Measurements from ENCODE around the gene PPP2R3B. TPM values are rescaled to one million over a fixed set of nuclear protein-coding genes. Genes with fewer than 3 reads are reported as not detected.

PPP2R3B gene
- total and polyA plus RNA-seq, 3 donors from 2014 or later: 28.3 to 108 (median 89.6) TPM

DNA sequence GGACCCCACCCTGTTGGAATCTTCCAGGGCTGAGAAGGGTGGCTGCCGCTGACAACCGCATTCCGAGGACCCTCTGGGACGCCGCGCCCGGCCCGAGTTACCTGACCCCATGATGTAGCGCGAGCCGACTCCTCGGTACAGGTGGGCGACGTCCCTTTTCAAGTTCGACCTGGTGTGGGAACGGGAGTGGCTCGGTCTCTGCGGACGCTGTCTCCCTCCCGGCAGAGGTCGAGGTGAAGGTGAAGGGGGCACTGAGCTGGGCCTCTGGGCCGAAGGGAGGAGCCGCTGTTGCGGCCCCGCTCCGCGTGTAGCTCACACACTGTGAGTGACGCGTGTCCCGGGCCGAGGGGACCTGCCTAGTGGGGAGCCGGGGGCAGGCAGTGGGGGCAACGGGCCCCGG lies 72.7 kb downstream of the PPP2R3B start:
- intact Hi-C loops (cut with DNase I; ENCODE audit: low total_unique reads): no loop called here
- H3K27me3 ChIP-seq: no peaks in the 10 kb centered on the region
- H3K9me3 ChIP-seq: no peaks in the 10 kb centered on the region
- no peak for DNase-seq
- H3K27ac ChIP-seq: no peak overlapping the region
- TF ChIP-seq POLR2A (IDR thresholded peaks at IDR 0.05): no peak
- TF ChIP-seq, protein P1, sequence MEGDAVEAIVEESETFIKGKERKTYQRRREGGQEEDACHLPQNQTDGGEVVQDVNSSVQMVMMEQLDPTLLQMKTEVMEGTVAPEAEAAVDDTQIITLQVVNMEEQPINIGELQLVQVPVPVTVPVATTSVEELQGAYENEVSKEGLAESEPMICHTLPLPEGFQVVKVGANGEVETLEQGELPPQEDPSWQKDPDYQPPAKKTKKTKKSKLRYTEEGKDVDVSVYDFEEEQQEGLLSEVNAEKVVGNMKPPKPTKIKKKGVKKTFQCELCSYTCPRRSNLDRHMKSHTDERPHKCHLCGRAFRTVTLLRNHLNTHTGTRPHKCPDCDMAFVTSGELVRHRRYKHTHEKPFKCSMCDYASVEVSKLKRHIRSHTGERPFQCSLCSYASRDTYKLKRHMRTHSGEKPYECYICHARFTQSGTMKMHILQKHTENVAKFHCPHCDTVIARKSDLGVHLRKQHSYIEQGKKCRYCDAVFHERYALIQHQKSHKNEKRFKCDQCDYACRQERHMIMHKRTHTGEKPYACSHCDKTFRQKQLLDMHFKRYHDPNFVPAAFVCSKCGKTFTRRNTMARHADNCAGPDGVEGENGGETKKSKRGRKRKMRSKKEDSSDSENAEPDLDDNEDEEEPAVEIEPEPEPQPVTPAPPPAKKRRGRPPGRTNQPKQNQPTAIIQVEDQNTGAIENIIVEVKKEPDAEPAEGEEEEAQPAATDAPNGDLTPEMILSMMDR (IDR thresholded peaks at IDR 0.05): no peak
- peaks cover 4% of the 10 kb centered on the region for H3K4me1 ChIP-seq
- WGBS, 2 donors: 95% methylated on average over 24 to 34 of the region's 34 CpGs
- H3K4me3 ChIP-seq: no peak overlapping the region
- H3K36me3 ChIP-seq (ENCODE audit: low read depth, missing control alignments): no peaks in the 10 kb centered on the region

DNA sequence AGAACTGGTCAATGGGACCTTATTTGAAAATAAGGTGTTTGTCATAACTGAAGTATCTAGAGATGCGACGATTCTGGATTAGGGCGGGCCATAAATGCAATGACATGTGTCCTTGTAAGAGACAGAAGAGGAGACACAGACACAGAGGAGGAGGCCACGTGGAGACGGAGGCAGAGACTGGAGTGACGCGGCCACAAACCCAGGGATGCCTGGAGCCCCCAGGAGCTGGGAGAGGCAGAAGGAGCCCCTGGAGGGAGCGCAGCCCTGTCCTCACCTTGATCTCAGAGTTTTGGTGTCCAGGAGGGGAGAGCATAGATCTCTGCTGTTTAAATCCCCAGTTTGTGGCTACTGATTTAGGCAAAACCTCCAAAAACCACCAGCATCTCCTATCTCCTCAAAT lies 73.2 kb downstream of the PPP2R3B start:
- H3K36me3 ChIP-seq (ENCODE audit: low read depth, missing control alignments): no peaks in the 10 kb centered on the region
- no peak overlapping the region for H3K27ac ChIP-seq
- intact Hi-C loops (cut with DNase I; ENCODE audit: low total_unique reads): no loop called here
- DNase-seq: no peak
- no peaks in the 10 kb centered on the region for H3K9me3 ChIP-seq
- WGBS, 2 donors: 87 to 91% methylated on average over 8 of the region's 8 CpGs
- H3K27me3 ChIP-seq: no peaks in the 10 kb centered on the region
- H3K4me3 ChIP-seq: no peak overlapping the region
- TF ChIP-seq POLR2A (IDR thresholded peaks at IDR 0.05): no peak
- TF ChIP-seq, protein P1 (IDR thresholded peaks at IDR 0.05): no peak
- H3K4me1 ChIP-seq: peaks cover 4% of the 10 kb centered on the region

DNA sequence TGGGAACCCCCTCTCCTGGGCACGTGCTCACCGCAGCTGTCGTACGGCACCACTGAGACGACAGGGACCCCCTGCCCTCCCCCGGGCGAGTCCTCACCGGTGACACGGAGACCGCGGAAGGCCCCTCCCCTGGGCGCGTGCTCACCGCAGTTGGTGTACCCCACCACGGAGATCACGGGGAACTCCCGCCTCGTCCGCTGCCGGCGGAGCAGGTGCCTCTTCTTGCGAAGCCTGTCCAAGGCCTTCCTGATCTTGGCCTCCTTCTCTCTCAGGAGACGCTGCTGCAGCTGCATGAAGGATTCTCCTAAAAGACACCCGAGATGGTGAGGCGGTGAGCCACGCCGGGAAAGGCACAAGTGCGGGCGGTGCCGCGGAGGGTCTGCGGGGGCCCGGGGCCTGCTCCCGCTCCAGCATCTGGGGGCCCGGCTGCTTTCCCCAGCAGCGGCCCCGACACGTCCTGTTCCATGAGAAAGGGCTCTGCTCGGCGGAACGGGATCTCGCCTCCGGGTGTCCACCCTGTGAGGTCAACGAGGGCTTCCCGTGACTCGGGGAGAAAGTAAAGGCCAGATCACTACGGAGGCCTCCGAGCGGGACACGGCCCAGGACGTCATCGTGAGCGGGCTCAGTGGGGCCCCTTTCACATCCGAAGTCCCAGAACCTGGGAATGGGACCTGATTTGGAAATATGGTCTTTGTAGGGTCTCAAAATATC lies 73.9 kb downstream of the PPP2R3B start:
- DNase-seq: no peak
- TF ChIP-seq, protein P1 (IDR thresholded peaks at IDR 0.05): no peak
- TF ChIP-seq POLR2A (IDR thresholded peaks at IDR 0.05): no peak
- Histone ChIP-seq H3K4me3 (no peak overlapping the region), H3K4me1 (peaks cover 4% of the 10 kb centered on the region), H3K27ac (no peak overlapping the region), H3K36me3 (ENCODE audit: low read depth, missing control alignments) (no peaks in the 10 kb centered on the region), H3K9me3 (no peaks in the 10 kb centered on the region), H3K27me3 (no peaks in the 10 kb centered on the region)
- WGBS, 2 donors: 95 to 99% methylated on average over 29 to 54 of the region's 54 CpGs
- intact Hi-C loops (cut with DNase I; ENCODE audit: low total_unique reads): no loop called here

DNA sequence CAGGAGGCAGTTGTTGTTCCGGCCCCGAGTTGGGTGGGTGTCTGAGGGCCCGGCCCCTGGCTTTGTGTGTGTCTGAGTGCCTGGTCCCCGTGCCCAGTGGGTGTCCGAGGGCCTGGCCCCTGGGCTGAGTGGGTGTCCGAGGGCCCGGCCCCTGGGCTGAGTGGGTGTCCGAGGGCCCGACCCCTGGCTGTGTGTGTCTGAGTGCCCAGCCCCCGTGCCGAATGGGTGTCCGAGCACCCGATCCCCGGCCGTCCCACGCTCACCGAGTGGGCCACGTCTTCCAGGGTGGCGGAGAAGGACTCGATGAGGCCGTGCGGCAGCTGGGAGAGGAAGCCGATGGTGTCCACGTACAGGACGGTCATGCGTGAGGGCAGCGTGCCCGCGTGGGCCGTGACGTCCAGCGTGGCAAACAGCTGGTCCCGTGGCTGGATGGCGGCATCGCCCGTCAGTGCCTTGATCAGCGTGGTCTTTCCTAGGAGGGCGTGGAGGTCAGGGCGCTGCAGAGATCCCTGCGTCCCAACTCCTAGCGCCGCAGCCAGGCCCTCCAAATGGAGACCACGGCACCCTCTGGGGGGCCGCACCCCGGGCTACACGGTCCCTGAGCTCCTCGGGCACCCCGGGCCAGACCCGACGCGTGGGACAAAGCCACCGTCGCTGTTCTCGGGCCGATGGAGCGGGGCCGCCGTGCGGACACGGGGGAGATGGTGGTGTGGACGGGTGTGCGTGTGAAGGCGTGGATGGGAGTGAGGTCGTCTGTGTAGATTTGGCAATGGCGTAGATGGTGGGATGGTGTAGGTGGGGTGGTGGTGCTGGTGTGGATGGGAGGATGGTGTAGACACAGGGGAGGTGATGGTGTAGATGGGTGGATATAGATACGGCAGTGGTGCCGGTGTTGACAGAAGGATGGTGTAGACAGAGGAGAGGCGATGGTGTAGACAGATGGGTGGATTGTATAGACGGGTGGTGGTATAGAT lies 75.3 kb downstream of the PPP2R3B start:
- intact Hi-C loops (cut with DNase I; ENCODE audit: low total_unique reads): no loop called here
- no peaks in the 10 kb centered on the region for H3K9me3 ChIP-seq
- H3K27ac ChIP-seq: no peak overlapping the region
- no peak for TF ChIP-seq POLR2A (IDR thresholded peaks at IDR 0.05)
- TF ChIP-seq, protein P1 (IDR thresholded peaks at IDR 0.05): no peak
- H3K27me3 ChIP-seq: no peaks in the 10 kb centered on the region
- H3K4me3 ChIP-seq: no peak overlapping the region
- WGBS, 2 donors: 95 to 97% methylated on average over 53 to 65 of the region's 69 CpGs
- no peaks in the 10 kb centered on the region for H3K4me1 ChIP-seq
- H3K36me3 ChIP-seq (ENCODE audit: low read depth, missing control alignments): no peaks in the 10 kb centered on the region
- no peak for DNase-seq

Data from testis (tissue), 3 donors.